NT2/D1 (cell line): ENCODE results near the gene PLPP4.

ENCODE experiments used
- SUZ12 ChIP-seq: IDR thresholded peaks from 2 replicates; pipeline ENCODE4 v1.6.1; 2011; ENCODE audit not compliant: insufficient read length, insufficient read depth; ENCODE audit errors: extremely low read depth
- YY1 ChIP-seq: IDR thresholded peaks from 2 replicates; pipeline ENCODE4 v1.6.1; 2011; ENCODE audit not compliant: insufficient read length, insufficient read depth

- no peak for TF ChIP-seq YY1
- no peak for TF ChIP-seq SUZ12
Observed at GRCh38 chr10:120423431-120424197, 33.4 kb upstream of the PLPP4 start.
